ENCODE data around the gene KNOP1. TPM values are rescaled to one million over a fixed set of nuclear protein-coding genes. Genes with fewer than 3 reads are reported as not detected.

KNOP1 gene
- total and polyA plus RNA-seq, 2 of the 13 experiments (the other 11 are each of a cell fraction or from before 2014, with no cell fraction given) = 21.2 to 57.5 TPM

GRCh38 chr16:19722981-19723380 lies 5.0 kb upstream of the KNOP1 start (continued):
- TF ChIP-seq HINFP (CRISPR knock-in tag; IDR thresholded peaks at IDR 0.05; ENCODE audit: low read depth) (no peak), PAWR (CRISPR knock-in tag; IDR thresholded peaks at IDR 0.05; ENCODE audit: borderline replicate concordance) (no peak), UBTF (CRISPR knock-in tag; IDR thresholded peaks at IDR 0.05) (no peak), SP5 (CRISPR knock-in tag; IDR thresholded peaks at IDR 0.05; ENCODE audit: borderline replicate concordance, low read depth) (no peak), ZNF562 (CRISPR knock-in tag; IDR thresholded peaks at IDR 0.05; ENCODE audit: borderline replicate concordance) (no peak)

GRCh38 chr16:19722269-19722952 lies 4.4 kb upstream of the KNOP1 start:
- ChIA-PET POLR2A (no interaction called here), CTCF (ENCODE audit: low intra/inter-chr PET ratio, low total read pairs) (no interaction called here)
- intact Hi-C loops (cut with micrococcal nuclease; ENCODE audit: unreplicated experiment) (no loop called here), in situ Hi-C loops (cut with HindIII; ENCODE audit: extremely low pct_ligation_motif_present, low pct_unique_long_range_greater_than_20kb) (no loop called here)
- H3K9ac ChIP-seq (ENCODE audit: insufficient read depth, low read depth, low read length) = no peak overlapping the region
- ATAC-seq (no peak), FAIRE-seq (no peak), DNase-seq (ENCODE audit: low spot score) (no peak)
- no peak overlapping the region for H3K4me3 ChIP-seq (replicated peaks in 1 of 3; ENCODE audit: insufficient read depth in 1 of 3, low read depth in 2 of 3, low read length in 3 of 3)
- H3K79me2 ChIP-seq (ENCODE audit: insufficient read depth, low read length) = peaks cover 12% of the 10 kb centered on the region
- no TSS peak for BruUV-seq (replicated peaks)
- no peak overlapping the region for H3K27ac ChIP-seq (ENCODE audit: extremely low read length, insufficient read depth, low read length)
- H3K4me2 ChIP-seq (ENCODE audit: low read depth, low read length) = no peak overlapping the region
- WGBS (ENCODE audit: low lambda C conversion rate) = 95% methylated on average over 11 of the region's 11 CpGs
- H3K36me3 ChIP-seq (replicated peaks in 1 of 2; ENCODE audit: control insufficient read depth in 1 of 2, insufficient read depth in 2 of 2, low read length in 2 of 2) = no peaks in the 10 kb centered on the region
- H3K4me1 ChIP-seq (ENCODE audit: insufficient read depth, low read length) = peaks cover 14% of the 10 kb centered on the region
- no peaks in the 10 kb centered on the region for H3K9me3 ChIP-seq (ENCODE audit: low read length)
- H2AFZ ChIP-seq (ENCODE audit: low read length) = no peak overlapping the region
- H3K27me3 ChIP-seq (ENCODE audit: control insufficient read depth in 1 of 2, insufficient read depth in 2 of 2, low read length in 2 of 2) = no peaks in the 10 kb centered on the region; a peak in 1 of 5 replicates
- no peaks in the 10 kb centered on the region for H4K20me1 ChIP-seq (ENCODE audit: insufficient read depth, low read length)
- TF ChIP-seq GABPB1 (CRISPR knock-in tag; IDR thresholded peaks at IDR 0.05) = no peak
- TF ChIP-seq ZNF839 (CRISPR knock-in tag; IDR thresholded peaks at IDR 0.05; ENCODE audit: borderline replicate concordance) = no peak
- TF ChIP-seq ZNF432 (CRISPR knock-in tag; IDR thresholded peaks at IDR 0.05; ENCODE audit: borderline replicate concordance) = no peak
- TF ChIP-seq ERF (CRISPR knock-in tag; IDR thresholded peaks at IDR 0.05) = no peak
- TF ChIP-seq RARA (CRISPR knock-in tag; IDR thresholded peaks at IDR 0.05) = no peak
- TF ChIP-seq ZNF512B (CRISPR knock-in tag; IDR thresholded peaks at IDR 0.05; ENCODE audit: borderline replicate concordance) = no peak
- no peak for TF ChIP-seq ATF7 (IDR thresholded peaks at IDR 0.05)
- no peak for TF ChIP-seq ATF7 (CRISPR knock-in tag; IDR thresholded peaks at IDR 0.05)
- no peak for TF ChIP-seq JUND (CRISPR knock-in tag; IDR thresholded peaks at IDR 0.05)

Data from HepG2 (cell line).